ENCODE measurements around the gene CDKN1A.

CDKN1A gene

DNA sequence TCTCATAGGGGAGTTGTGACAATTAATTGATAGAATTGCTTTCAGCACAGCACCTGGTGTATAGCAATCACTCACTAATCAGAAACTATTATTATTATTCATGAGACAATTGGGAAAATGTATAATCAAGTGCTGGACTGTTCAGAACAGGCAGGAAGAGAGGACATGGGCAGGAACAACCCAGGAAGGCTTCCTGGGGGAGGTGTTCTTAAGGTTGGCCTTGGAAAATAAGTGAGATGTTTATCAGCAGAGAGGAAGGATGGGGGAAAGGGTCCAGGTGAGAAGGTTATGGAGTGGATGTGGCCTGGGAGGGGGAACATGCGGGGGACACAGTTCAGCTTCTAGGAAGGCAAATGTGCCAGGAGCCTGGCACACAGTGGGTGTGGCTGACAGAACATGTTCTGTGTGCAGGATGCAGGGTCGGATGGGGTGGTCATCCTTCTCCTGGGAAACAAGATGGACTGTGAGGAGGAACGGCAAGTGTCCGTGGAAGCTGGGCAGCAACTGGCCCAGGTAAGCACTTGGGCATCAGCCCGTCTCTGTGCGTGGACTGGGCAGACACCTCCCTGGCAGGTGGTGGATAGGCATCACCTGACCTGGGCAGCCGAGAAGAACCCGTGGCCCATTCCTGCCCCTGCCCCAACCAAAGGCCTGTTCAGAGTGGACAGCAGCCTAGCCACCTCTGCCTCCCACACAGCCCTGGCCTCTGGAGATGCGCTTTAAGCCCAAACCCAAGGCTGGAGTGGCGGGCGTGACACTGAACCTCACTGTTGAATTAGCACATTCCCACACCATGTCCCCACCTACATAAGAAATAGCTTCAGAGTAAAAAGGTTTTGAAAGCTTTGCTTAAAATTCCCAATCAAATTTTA is 50.0 kb downstream of the CDKN1A start:
- in situ Hi-C loops (cut with MboI; ENCODE audit: low pct_unique_long_range_greater_than_20kb, low sequenced_read_pairs): no loop called here
- no peak for DNase-seq

DNA sequence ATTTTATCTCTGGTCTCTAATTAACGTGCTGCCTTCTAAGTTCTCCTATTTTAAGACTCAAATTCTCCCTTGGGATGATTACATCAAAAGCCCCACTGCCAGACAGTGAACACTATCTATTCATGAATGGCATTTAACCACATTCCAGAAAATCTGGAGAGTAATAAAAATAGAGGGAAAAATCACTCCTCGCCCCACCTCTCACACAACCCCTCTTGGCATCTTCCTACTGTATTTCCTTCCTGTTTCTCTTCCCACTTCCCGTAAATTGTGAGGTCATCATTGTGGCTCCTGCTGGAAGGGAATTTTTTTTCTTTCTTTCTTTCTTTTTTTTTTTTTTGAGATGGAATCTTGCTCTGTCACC is 50.6 kb downstream of the CDKN1A start:
- DNase-seq: no peak
- in situ Hi-C loops (cut with MboI; ENCODE audit: low pct_unique_long_range_greater_than_20kb, low sequenced_read_pairs): no loop called here

DNA sequence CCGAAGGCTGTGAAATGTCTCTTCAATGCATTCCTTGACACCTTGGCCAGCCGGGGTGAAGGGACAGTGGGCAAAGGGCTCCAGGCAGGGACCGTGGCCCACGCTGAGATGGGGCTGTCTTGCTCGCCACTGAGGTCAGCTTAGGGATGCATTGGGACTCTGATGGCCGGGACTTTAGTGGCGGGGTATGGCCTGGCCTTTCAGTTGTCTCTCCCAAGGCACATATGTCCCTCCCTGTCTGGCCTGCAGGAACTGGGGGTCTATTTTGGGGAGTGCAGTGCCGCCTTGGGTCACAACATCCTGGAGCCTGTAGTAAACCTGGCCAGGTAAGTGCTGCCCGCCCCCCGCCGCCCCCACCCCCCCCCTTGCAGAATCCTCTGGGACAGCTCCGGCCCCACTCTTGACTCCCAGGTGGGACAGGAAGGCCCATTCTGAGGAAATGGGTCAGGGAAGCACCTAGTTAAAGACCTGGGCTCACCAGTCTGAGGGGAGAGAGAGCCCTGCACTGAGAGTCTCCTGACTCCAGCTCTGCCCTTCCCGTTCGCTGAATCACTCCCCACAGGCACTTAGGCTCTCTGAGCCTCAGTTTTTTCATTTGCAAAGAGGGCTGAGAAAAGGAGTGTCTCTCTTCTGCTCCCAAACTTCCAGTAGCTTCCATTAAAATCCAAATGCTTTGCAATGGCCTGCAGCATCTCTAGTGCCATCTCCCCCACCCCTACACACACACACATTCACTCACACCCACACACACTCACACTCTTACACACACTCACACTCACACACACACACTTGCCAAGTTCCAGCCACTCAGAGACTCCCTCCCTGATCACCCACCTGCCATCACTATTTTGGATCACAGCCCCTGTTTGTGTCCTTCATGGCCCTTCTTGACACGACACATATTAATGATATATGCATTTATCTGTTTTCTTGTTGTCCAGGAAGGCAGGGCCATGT is 52.2 kb downstream of the CDKN1A start:
- no peak for DNase-seq
- in situ Hi-C loops (cut with MboI; ENCODE audit: low pct_unique_long_range_greater_than_20kb, low sequenced_read_pairs): no loop called here

DNA sequence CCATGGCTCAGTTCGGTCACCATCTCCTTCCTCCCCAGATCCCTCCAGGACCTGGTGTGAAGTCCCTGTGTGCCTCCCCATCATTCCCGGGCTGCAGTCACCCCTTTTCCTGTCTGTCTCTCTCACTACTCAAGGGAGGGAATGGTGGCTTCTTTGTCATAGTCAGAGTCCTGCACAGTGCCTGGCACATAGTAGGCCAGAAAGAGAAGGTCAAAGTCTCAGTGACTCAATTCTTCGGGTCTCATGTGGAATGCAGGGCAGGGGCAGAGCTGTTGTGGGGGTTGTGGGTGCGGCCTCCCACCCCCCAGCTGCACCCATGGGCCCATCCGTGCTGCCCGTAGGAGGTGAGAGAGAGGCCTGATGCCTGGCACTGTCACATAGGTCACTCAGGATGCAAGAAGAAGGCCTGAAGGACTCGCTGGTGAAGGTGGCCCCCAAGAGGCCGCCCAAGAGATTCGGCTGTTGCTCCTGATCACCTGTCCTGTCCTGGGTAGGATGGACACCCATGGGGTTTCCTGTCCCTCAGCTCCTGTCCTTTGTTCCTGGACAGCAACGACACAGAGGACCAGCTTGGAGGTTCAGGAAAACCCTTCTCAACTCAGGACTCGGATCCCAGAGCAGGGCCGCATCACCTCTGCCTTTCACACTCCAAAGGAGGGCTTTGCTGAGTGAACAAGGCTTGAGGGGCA is 53.3 kb downstream of the CDKN1A start:
- in situ Hi-C loops (cut with MboI; ENCODE audit: low pct_unique_long_range_greater_than_20kb, low sequenced_read_pairs): no loop called here
- DNase-seq: no peak

DNA sequence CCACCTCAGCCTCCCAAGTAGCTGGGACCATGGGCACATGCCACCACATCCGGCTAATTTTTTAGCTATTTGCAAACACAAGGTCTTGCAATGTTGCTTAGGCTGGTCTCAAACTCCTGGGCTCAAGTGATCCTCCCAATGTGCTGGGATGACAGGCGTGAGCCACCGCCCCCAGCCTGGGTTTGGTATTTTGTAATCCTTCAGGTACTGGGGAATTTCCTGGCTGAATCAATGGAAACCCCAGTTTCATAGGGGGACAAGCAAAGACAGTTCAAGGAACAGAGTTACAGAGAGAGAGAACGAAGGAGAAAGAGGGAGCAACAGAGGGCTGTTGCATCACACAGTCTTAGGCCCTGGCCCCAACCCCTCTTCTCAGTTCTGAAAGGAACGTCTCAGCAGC is 54.8 kb downstream of the CDKN1A start:
- no peak for DNase-seq

DNA sequence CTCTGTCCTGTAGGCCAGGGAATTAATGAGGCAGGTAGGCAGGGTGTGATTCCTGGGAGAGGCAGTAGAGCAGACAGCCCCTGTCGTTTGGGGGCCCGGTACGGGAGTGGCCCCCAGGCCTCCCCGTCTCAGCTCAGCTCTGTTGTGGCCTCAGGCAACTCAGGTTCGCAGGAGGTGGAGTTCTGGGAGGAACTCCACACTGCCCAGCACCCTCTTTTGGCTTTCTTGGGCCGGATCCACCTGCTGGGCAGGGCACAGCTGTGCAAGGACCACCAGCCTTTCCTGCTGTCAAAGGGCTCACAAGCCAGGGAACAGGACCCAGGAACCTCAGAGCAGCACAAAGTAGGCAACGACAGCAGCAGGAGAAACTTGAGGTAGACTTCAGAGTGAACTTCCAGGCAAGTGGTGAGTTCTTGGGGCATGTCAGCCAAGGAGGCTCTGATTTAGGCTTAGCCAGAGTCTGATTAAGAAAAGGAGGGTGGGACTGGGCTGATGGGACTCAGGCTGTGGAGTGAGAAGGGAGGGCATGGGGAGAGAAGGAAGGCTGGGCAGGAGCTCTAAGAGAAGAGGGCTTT is 56.1 kb downstream of the CDKN1A start:
- in situ Hi-C loops (cut with MboI; ENCODE audit: low pct_unique_long_range_greater_than_20kb, low sequenced_read_pairs): no loop called here
- DNase-seq: no peak

More for the DNA sequence above, 54.8 kb downstream of the CDKN1A start:
- in situ Hi-C loops (cut with MboI; ENCODE audit: low pct_unique_long_range_greater_than_20kb, low sequenced_read_pairs): no loop called here

DNA sequence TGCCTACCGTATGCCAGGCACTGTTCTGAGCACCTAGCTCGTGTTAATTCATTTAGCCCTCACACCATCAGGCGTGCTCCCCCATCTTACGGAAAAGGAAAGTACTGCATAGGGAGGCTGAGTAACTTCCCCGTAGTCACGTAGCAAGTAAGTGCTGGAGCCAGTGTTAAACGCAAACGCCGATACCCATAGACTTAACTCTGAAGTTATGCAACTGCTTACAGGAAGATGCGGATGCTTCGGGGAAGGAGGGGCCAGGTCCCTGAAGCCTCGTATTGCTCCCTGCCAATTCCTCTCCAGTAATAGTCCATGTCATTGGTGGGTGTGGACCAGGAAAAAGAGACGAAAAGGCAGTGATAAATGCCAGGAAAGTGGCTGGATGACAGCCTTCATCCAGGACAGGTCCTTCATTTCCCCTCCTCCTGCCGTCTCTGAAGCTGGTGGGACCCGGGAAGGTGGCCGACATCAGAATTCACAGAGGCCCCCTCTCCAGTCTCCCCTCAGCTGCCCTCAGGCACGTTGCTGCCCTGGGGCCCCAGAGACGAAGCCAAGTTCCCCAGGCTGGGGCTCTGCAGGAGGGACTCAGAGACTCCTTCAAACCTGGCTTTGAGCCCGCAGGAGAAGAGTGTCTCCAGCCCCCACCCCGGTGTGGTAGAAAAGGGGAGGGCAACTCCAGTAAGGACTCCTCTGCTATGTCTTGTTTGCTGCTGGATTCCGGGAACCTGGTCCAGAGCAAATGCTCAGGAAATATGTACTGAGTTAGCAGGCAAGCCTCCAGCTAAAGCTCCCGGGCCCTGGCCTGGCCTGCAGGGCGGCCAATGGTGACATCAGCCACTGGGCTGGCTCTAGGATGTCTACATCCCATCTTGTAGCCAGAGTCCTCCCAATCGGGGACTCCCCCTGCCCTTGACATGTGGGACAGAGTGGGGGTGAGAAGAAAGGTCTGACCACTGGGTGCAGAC is 56.9 kb downstream of the CDKN1A start:
- DNase-seq: no peak
- in situ Hi-C loops (cut with MboI; ENCODE audit: low pct_unique_long_range_greater_than_20kb, low sequenced_read_pairs): no loop called here

Data from KBM-7 (cell line).